GM12878 (cell line): ENCODE results near the gene SH3D19. TPM values are rescaled to one million over a fixed set of nuclear protein-coding genes. Genes with fewer than 3 reads are reported as not detected.

Experiments used
- ETV6 ChIP-seq, 2 experiments: fragments of 450-650 bp in 1 of 2; IDR thresholded peaks in 1 of 2; conservative IDR thresholded peaks in 1 of 2; 2 replicates each; pipeline ENCODE4 v1.6.1; 2014; ENCODE audit warnings: antibody characterized with exemption in 1 of 2, borderline replicate concordance in 1 of 2, low read depth in 1 of 2, mild to moderate bottlenecking in 1 of 2, moderate library complexity in 1 of 2
- NFYA ChIP-seq: IDR thresholded peaks from 2 replicates; pipeline ENCODE4 v1.6.1; 2011; ENCODE audit warnings: low read depth, mild to moderate bottlenecking, low read length, improper control_type of control experiment, borderline replicate concordance
- NR2C1 ChIP-seq: fragments of 450-650 bp; IDR thresholded peaks from 2 replicates; pipeline ENCODE4 v1.6.1; 2017; ENCODE audit warnings: antibody characterized with exemption, mild to moderate bottlenecking, moderate library complexity
- NRF1 ChIP-seq: conservative IDR thresholded peaks from 2 replicates; pipeline ENCODE4 v1.6.1; 2011; ENCODE audit warnings: mild to moderate bottlenecking, low read depth, low read length, improper control_type of control experiment
- RAD21 ChIP-seq: IDR thresholded peaks from 2 replicates; pipeline ENCODE4 v1.6.1; 2011; ENCODE audit warnings: mild to moderate bottlenecking, low read depth, low read length, moderate library complexity; ENCODE audit not compliant: insufficient read depth
- RELB ChIP-seq: fragments of 450-650 bp; IDR thresholded peaks from 2 replicates; pipeline ENCODE4 v1.6.1; 2017; ENCODE audit warnings: low read depth, mild to moderate bottlenecking, moderate library complexity
- RFX5 ChIP-seq: IDR thresholded peaks from 2 replicates; pipeline ENCODE4 v1.6.1; 2011; ENCODE audit warnings: low read depth, low read length, improper control_type of control experiment
- SKIL ChIP-seq: fragments of 450-650 bp; IDR thresholded peaks from 2 replicates; pipeline ENCODE4 v1.6.1; 2017; ENCODE audit warnings: mild to moderate bottlenecking, low read depth, inconsistent platforms; ENCODE audit not compliant: poor library complexity, severe bottlenecking
- SRF ChIP-seq, 2 experiments: IDR thresholded peaks; 2 replicates each; pipeline ENCODE4 v1.6.1; 2011; ENCODE audit warnings: low read depth in 2 of 2, low read length in 2 of 2, mild to moderate bottlenecking in 1 of 2, moderate library complexity in 1 of 2
- ZBTB40 ChIP-seq: fragments of 450-650 bp; IDR thresholded peaks from 2 replicates; pipeline ENCODE4 v1.6.1; 2016; ENCODE audit warnings: mild to moderate bottlenecking, moderate library complexity, borderline replicate concordance
- ZNF217 ChIP-seq: fragments of 450-650 bp; IDR thresholded peaks from 2 replicates; pipeline ENCODE4 v1.6.1; 2017; ENCODE audit warnings: antibody characterized with exemption, mild to moderate bottlenecking
- polyA plus RNA-seq, 11 experiments: library from polyadenylated mRNA; depleted of rRNA in 4 of 11; unstranded in 6 of 11; stranded (reverse) in 5 of 11; fragments of >200 nt; fragmentation: Nextera tagmentation in 4 of 11; fragmentation: Illumina TruSeq in 1 of 11; extraction: Ambion mirVana in 4 of 11; extraction: Trizol in 1 of 11; gene quantifications; 1 replicate in 1 of 11; 2 replicates in 10 of 11; pipeline versions ENCODE4 v1.2.1 to v1.2.3, GENCODE V29; 2011 to 2016; ENCODE audit warnings: inconsistent platforms in 2 of 11, missing spikeins in 2 of 11, low read depth in 1 of 11
- total RNA-seq, 4 experiments: library from RNA; depleted of rRNA in 3 of 4; stranded (reverse); fragments of >200 nt in 3 of 4; fragmentation: Illumina TruSeq in 1 of 4; extraction: Trizol in 1 of 4; gene quantifications; 2 replicates each; pipeline versions ENCODE4 v1.2.1 to v1.2.3, GENCODE V29; 2013 to 2021
- TF ChIP-seq, protein P1 (sequence below): IDR thresholded peaks from 2 replicates; pipeline ENCODE4 v1.6.1; 2012; ENCODE audit warnings: low read depth, low read length, improper control_type of control experiment
- TF ChIP-seq, protein P2 (sequence below), 3 experiments: IDR thresholded peaks in 2 of 3; conservative IDR thresholded peaks in 1 of 3; 2 replicates each; pipeline ENCODE4 v1.5.1; 2011; ENCODE audit warnings: low read depth in 3 of 3, low read length in 3 of 3, mild to moderate bottlenecking in 3 of 3, control low read depth in 2 of 3, moderate library complexity in 2 of 3, inconsistent platforms in 1 of 3, mixed read lengths in 1 of 3; ENCODE audit not compliant: control insufficient read depth in 2 of 3, insufficient read depth in 1 of 3; ENCODE audit errors: extremely low read depth in 1 of 3

The SH3D19 gene
- total and polyA plus RNA-seq, 10 of the 15 experiments (the other 5 are each of a cell fraction or from before 2014, with no cell fraction given), result 0.03 to 6.9 (median 0.33) TPM; not detected in 3

DNA sequence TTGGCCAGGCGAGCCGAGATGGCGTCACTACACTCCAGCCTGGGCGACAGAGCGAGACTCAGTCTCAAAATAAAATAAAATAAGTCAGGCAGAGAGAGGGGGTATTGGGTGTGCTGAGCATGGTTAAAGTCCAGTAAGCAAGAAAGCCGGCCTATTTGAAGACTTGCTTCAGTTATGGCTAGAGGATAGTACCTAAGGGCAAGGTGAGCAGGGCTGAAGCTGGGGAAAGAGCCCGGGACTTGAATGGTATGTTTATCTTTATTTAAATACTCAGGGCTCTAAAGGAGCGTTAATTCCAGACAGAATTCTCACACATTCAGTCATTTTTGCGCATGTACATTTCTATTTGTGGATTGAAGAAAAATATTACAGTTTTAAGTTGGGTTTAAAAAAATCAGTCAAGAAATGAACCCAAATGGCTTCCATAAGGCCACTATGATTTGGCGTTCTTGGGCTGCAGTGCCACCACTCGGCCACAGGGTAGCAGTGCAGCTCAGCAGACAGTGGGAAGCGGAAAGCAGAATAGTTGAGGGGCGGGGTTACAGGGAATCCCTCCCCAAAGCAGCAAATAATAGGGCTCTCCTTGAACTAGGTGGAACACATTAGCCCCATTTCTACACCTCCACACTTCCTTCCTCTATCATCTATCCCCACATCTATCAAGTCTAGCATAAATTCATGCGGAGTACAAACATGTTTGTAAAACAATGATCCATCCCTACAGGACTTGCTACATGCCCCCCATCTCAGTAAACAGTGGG is 37.2 kb upstream of the SH3D19 start (continued):
- TF ChIP-seq RELB, result no peak
- TF ChIP-seq, protein P1, sequence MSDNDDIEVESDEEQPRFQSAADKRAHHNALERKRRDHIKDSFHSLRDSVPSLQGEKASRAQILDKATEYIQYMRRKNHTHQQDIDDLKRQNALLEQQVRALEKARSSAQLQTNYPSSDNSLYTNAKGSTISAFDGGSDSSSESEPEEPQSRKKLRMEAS, result no peak
- TF ChIP-seq ETV6 (conservative IDR thresholded peaks at IDR 0.05 in 1 of 2, IDR thresholded peaks at IDR 0.05 in 1 of 2; ENCODE audit: borderline replicate concordance in 1 of 2, low read depth in 1 of 2), result no peak
- no peak for TF ChIP-seq ZNF217
- TF ChIP-seq RFX5, result no peak
- no peak for TF ChIP-seq NR2C1
- TF ChIP-seq ZBTB40, result no peak
- no peak for TF ChIP-seq NFYA
- TF ChIP-seq NRF1, result no peak
- TF ChIP-seq SKIL, result no peak
- TF ChIP-seq, protein P2, sequence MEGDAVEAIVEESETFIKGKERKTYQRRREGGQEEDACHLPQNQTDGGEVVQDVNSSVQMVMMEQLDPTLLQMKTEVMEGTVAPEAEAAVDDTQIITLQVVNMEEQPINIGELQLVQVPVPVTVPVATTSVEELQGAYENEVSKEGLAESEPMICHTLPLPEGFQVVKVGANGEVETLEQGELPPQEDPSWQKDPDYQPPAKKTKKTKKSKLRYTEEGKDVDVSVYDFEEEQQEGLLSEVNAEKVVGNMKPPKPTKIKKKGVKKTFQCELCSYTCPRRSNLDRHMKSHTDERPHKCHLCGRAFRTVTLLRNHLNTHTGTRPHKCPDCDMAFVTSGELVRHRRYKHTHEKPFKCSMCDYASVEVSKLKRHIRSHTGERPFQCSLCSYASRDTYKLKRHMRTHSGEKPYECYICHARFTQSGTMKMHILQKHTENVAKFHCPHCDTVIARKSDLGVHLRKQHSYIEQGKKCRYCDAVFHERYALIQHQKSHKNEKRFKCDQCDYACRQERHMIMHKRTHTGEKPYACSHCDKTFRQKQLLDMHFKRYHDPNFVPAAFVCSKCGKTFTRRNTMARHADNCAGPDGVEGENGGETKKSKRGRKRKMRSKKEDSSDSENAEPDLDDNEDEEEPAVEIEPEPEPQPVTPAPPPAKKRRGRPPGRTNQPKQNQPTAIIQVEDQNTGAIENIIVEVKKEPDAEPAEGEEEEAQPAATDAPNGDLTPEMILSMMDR (IDR thresholded peaks at IDR 0.05 in 2 of 3, conservative IDR thresholded peaks at IDR 0.05 in 1 of 3; ENCODE audit: control insufficient read depth in 2 of 3, extremely low read depth in 1 of 3, insufficient read depth in 1 of 3, low read depth in 3 of 3, low read length in 3 of 3), result peak; percentile 98; a peak in 5 of 6 replicates
- TF ChIP-seq RAD21, result peak; percentile 97
- TF ChIP-seq SRF (IDR thresholded peaks at IDR 0.05; ENCODE audit: low read depth in 2 of 2, low read length in 2 of 2), result no peak
